GM12878 (cell line): ENCODE measurements around the gene ARHGEF6. TPM values are rescaled to one million over a fixed set of nuclear protein-coding genes. Genes with fewer than 3 reads are reported as not detected.

Experiments used
- ATAC-seq: fragments of 200-7000 bp; cut with Tn5 transposase; 3 replicates; pipeline ENCODE4 v1.9.1; 2020; ENCODE audit warnings: mild to moderate bottlenecking, moderate library complexity
- BruUV-seq: library from RNA; stranded (reverse); fragments of 400-500 nt; replicated peaks from 2 replicates; lab custom pipeline; 2021; lab: Mats Ljungman, UMichigan
- CTCF ChIA-PET: fragments of 300-600 bp; sonication (Branson Sonifier 250); formaldehyde crosslinking; extraction: SDS; loops from one replicate; lab custom pipeline; 2021; ENCODE audit warnings: inconsistent platforms; lab: Yijun Ruan, JAX
- POLR2A ChIA-PET: fragments of 350-600 bp; formaldehyde crosslinking; extraction: SDS; loops from one replicate; lab custom pipeline; 2021; ENCODE audit warnings: inconsistent platforms; lab: Charles Lee
- RAD21 ChIA-PET: fragments of 300-600 bp; sonication (Branson Sonifier 250); formaldehyde crosslinking; loops from one replicate; lab custom pipeline; 2023; ENCODE audit warnings: antibody characterized with exemption; ENCODE audit not compliant: unreplicated experiment; lab: Charles Lee
- SMC1A ChIA-PET: fragments of 300-600 bp; sonication (Branson Sonifier 250); formaldehyde crosslinking; loops from one replicate; lab custom pipeline; 2023; ENCODE audit not compliant: unreplicated experiment, uncharacterized antibody; lab: Charles Lee
- DNase-seq: peaks from one replicate; pipeline ENCODE4 v3.0.0-alpha.2; 2011; ENCODE audit warnings: low read depth, low spot score
- FAIRE-seq: peaks from 3 replicates; lab custom pipeline; 2011; peaks lifted over from hg19 to GRCh38; lab: Jason Lieb, UNC
- H2AFZ ChIP-seq: 2 replicates; pipeline ENCODE4 v1.6.0; 2011; ENCODE audit warnings: low read depth, low read length, control low read depth; ENCODE audit not compliant: control insufficient read depth
- H3K27ac ChIP-seq: 2 replicates; pipeline ENCODE4 v1.5.1; 2011; ENCODE audit warnings: control low read depth; ENCODE audit not compliant: control insufficient read depth, insufficient read depth
- H3K27me3 ChIP-seq, 2 experiments: replicated peaks in 1 of 2; 2 replicates each; pipeline versions ENCODE4 v1.6.0 to v1.6.1; 2011; ENCODE audit warnings: low read length in 1 of 2; ENCODE audit not compliant: control insufficient read depth in 2 of 2, insufficient read depth in 2 of 2
- H3K36me3 ChIP-seq, 2 experiments: 2 replicates each; pipeline ENCODE4 v1.5.1; 2011; ENCODE audit warnings: low read length in 1 of 2; ENCODE audit not compliant: control insufficient read depth in 2 of 2, insufficient read depth in 2 of 2
- H3K4me1 ChIP-seq: 2 replicates; pipeline ENCODE4 v1.6.1; 2011; ENCODE audit warnings: mild to moderate bottlenecking, low read length, moderate library complexity, mixed read lengths; ENCODE audit not compliant: control insufficient read depth, insufficient read depth
- H3K4me2 ChIP-seq: 2 replicates; pipeline ENCODE4 v1.6.0; 2011; ENCODE audit warnings: control low read depth; ENCODE audit not compliant: control insufficient read depth, insufficient read depth
- H3K4me3 ChIP-seq: fragments of 200-600 bp; sonication (generic); 2 replicates; pipeline ENCODE4 v1.5.1; 2016
- H3K79me2 ChIP-seq: 2 replicates; pipeline ENCODE4 v1.6.0; 2011; ENCODE audit warnings: low read length; ENCODE audit not compliant: control insufficient read depth, insufficient read depth
- H3K9ac ChIP-seq: 2 replicates; pipeline ENCODE4 v1.8.0; 2011; ENCODE audit warnings: low read length, control low read depth, mixed read lengths; ENCODE audit not compliant: control insufficient read depth, insufficient read depth
- H3K9me3 ChIP-seq: replicated peaks from 3 replicates; pipeline ENCODE4 v1.5.1; 2011; ENCODE audit warnings: mild to moderate bottlenecking, low read length; ENCODE audit not compliant: control insufficient read depth, insufficient read depth
- H4K20me1 ChIP-seq: 2 replicates; pipeline ENCODE4 v1.6.0; 2011; ENCODE audit not compliant: control insufficient read depth, insufficient read depth
- BACH1 ChIP-seq: fragments of 450-650 bp; IDR thresholded peaks from 2 replicates; pipeline ENCODE4 v1.6.1; 2017; ENCODE audit warnings: mild to moderate bottlenecking, borderline replicate concordance
- CREB1 ChIP-seq: IDR thresholded peaks from 2 replicates; pipeline ENCODE4 v1.6.1; 2012; ENCODE audit warnings: low read depth, mild to moderate bottlenecking, inconsistent platforms
- CREM ChIP-seq: IDR thresholded peaks from 2 replicates; pipeline ENCODE4 v1.6.1; 2014; ENCODE audit warnings: antibody characterized with exemption, low read depth
- CUX1 ChIP-seq: IDR thresholded peaks from 2 replicates; pipeline ENCODE4 v1.6.1; 2012; ENCODE audit warnings: improper control_type of control experiment, low read depth, low read length; ENCODE audit not compliant: insufficient replicate concordance
- HSF1 ChIP-seq: fragments of 150-350 bp; IDR thresholded peaks from 2 replicates; pipeline ENCODE4 v1.6.1; 2014; ENCODE audit warnings: mild to moderate bottlenecking, low read depth, low read length
- IKZF1 ChIP-seq: fragments of 450-650 bp; conservative IDR thresholded peaks from 2 replicates; pipeline ENCODE4 v1.6.1; 2017; ENCODE audit warnings: antibody characterized with exemption, mild to moderate bottlenecking
- KAT2A ChIP-seq: conservative IDR thresholded peaks from 2 replicates; pipeline ENCODE4 v1.6.1; 2011; ENCODE audit warnings: low read depth, low read length; ENCODE audit not compliant: control insufficient read depth
- MAX ChIP-seq: IDR thresholded peaks from 2 replicates; pipeline ENCODE4 v1.6.1; 2012; ENCODE audit warnings: low read depth, low read length, improper control_type of control experiment
- MLLT1 ChIP-seq: fragments of 450-650 bp; IDR thresholded peaks from 2 replicates; pipeline ENCODE4 v1.6.1; 2016; ENCODE audit warnings: mild to moderate bottlenecking
- NR2C2 ChIP-seq: IDR thresholded peaks from 2 replicates; pipeline ENCODE4 v1.6.1; 2011; ENCODE audit warnings: borderline replicate concordance, low read depth; ENCODE audit not compliant: control insufficient read depth, insufficient read length
- POLR2A ChIP-seq: IDR thresholded peaks from 2 replicates; pipeline ENCODE4 v1.6.1; 2011; ENCODE audit warnings: low read depth, mild to moderate bottlenecking, low read length
- RB1 ChIP-seq: fragments of 450-650 bp; formaldehyde crosslinking; IDR thresholded peaks from 2 replicates; pipeline ENCODE4 v1.6.1; 2017; ENCODE audit warnings: mild to moderate bottlenecking, borderline replicate concordance
- RBBP5 ChIP-seq: fragments of 200-600 bp; sonication (generic); conservative IDR thresholded peaks from 2 replicates; pipeline ENCODE4 v1.6.1; 2016
- SMAD1 ChIP-seq: fragments of 450-650 bp; IDR thresholded peaks from 2 replicates; pipeline ENCODE4 v1.6.1; 2018; ENCODE audit warnings: mild to moderate bottlenecking, low read depth; ENCODE audit not compliant: partially characterized antibody
- USF2 ChIP-seq: IDR thresholded peaks from 2 replicates; pipeline ENCODE4 v1.6.1; 2011; ENCODE audit warnings: low read depth, low read length, improper control_type of control experiment, borderline replicate concordance
- YY1 ChIP-seq: IDR thresholded peaks from 2 replicates; pipeline ENCODE4 v1.6.1; 2011; ENCODE audit warnings: low read depth, mild to moderate bottlenecking, low read length
- ZBED1 ChIP-seq: IDR thresholded peaks from 2 replicates; pipeline ENCODE4 v1.6.1; 2016; ENCODE audit warnings: borderline replicate concordance
- WGBS: methylation state at CpG from one replicate; pipeline ENCODE4 v1.1.6; 2016; ENCODE audit warnings: low lambda C conversion rate; ENCODE audit not compliant: insufficient replicate concordance, insufficient coverage; ENCODE audit errors: missing lambda C conversion rate; 5-methylcytosine and 5-hydroxymethylcytosine counted together
- in situ Hi-C: fragments of 300-500 bp; cut with MboI; formaldehyde crosslinking; loops from 9 replicates; pipeline ENCODE4 v1.14.3; 2018; ENCODE audit warnings: mixed read lengths
- intact Hi-C: fragments of 100-400 bp; cut with micrococcal nuclease; formaldehyde crosslinking; loops from one replicate; pipeline ENCODE4 v1.14.2; 2022; ENCODE audit not compliant: unreplicated experiment
- polyA plus RNA-seq, 11 experiments: library from polyadenylated mRNA; depleted of rRNA in 4 of 11; unstranded in 6 of 11; stranded (reverse) in 5 of 11; fragments of >200 nt; fragmentation: Nextera tagmentation in 4 of 11; fragmentation: Illumina TruSeq in 1 of 11; extraction: Ambion mirVana in 4 of 11; extraction: Trizol in 1 of 11; gene quantifications; 1 replicate in 1 of 11; 2 replicates in 10 of 11; pipeline versions ENCODE4 v1.2.1 to v1.2.3, GENCODE V29; 2011 to 2016; ENCODE audit warnings: inconsistent platforms in 2 of 11, missing spikeins in 2 of 11, low read depth in 1 of 11
- total RNA-seq, 4 experiments: library from RNA; depleted of rRNA in 3 of 4; stranded (reverse); fragments of >200 nt in 3 of 4; fragmentation: Illumina TruSeq in 1 of 4; extraction: Trizol in 1 of 4; gene quantifications; 2 replicates each; pipeline versions ENCODE4 v1.2.1 to v1.2.3, GENCODE V29; 2013 to 2021

The ARHGEF6 gene
- total and polyA plus RNA-seq, 10 of the 15 experiments (the other 5 are each of a cell fraction or from before 2014, with no cell fraction given): 5.4 to 29.7 (median 18.0) TPM

- DNase-seq: no peak
- Histone ChIP-seq H3K4me2 (no peak overlapping the region), H3K4me1 (no peaks in the 10 kb centered on the region), H3K4me3 (no peak overlapping the region), H3K36me3 (no peaks in the 10 kb centered on the region), H3K27me3 (no peaks in the 10 kb centered on the region), H3K9ac (no peak overlapping the region), H2AFZ (no peak overlapping the region), H4K20me1 (no peaks in the 10 kb centered on the region), H3K9me3 (no peaks in the 10 kb centered on the region), H3K27ac (no peak overlapping the region), H3K79me2 (no peaks in the 10 kb centered on the region)
- ChIA-PET SMC1A (interaction anchor here (1.3 kb wide), 1 partner anchor 59 kb away, joined by 3 read pairs; no protein-coding TSS in a partner anchor), RAD21 (no interaction called here), POLR2A (interaction anchor here (0.6 kb wide), 1 partner anchor 280 kb away, joined by 4 read pairs; the partner anchor contains the start of gene VGLL1), CTCF (no interaction called here)
- TF ChIP-seq CREM (no peak), KAT2A (no peak), BACH1 (no peak), RB1 (no peak), YY1 (no peak), CREB1 (no peak), ZBED1 (no peak), NR2C2 (no peak), HSF1 (no peak), SMAD1 (no peak), CUX1 (no peak), MLLT1 (no peak), USF2 (no peak), POLR2A (no peak), MAX (no peak), RBBP5 (no peak), IKZF1 (no peak)
- 0% methylated on average over 1 of the region's 1 CpG for WGBS
- BruUV-seq: no TSS peak
- intact Hi-C loops: no loop called here
- in situ Hi-C loops: no loop called here
- ATAC-seq: no peak
- no peak for FAIRE-seq
These were observed 31.6 kb upstream of the ARHGEF6 start for GRCh38 chrX:136812286-136812685.
